ENCODE results near the gene CYP4F8.
"Not testable (repeated sequence)": the region's sequence is repeated elsewhere in the genome, so short reads cannot be mapped to it uniquely, and the experiment has no call there.

Gene CYP4F8

GRCh38 chr19:15644066-15644741 is 29.2 kb downstream of the CYP4F8 start:
- DNase-seq (ENCODE audit: low spot score): no peak

- no peak for DNase-seq (ENCODE audit: low spot score)
Observed at GRCh38 chr19:15644816-15645215, 29.8 kb downstream of the CYP4F8 start.

GRCh38 chr19:15649526-15649925 is 34.5 kb downstream of the CYP4F8 start:
- DNase-seq (ENCODE audit: low spot score): no peak

- DNase-seq (ENCODE audit: low spot score): not testable (repeated sequence)
Observed at GRCh38 chr19:15650123-15650522, 35.1 kb downstream of the CYP4F8 start.

- no peak for DNase-seq (ENCODE audit: low spot score)
Observed at GRCh38 chr19:15651791-15652190, 36.8 kb downstream of the CYP4F8 start.

GRCh38 chr19:15652559-15653278 is 37.7 kb downstream of the CYP4F8 start:
- DNase-seq (ENCODE audit: low spot score): no peak

GRCh38 chr19:15656467-15656866 is 41.4 kb downstream of the CYP4F8 start:
- no peak for DNase-seq (ENCODE audit: low spot score)

- peak; percentile 20 for DNase-seq (ENCODE audit: low spot score)
Observed at GRCh38 chr19:15663247-15663646, 48.2 kb downstream of the CYP4F8 start.

GRCh38 chr19:15666186-15666585 is 51.2 kb downstream of the CYP4F8 start:
- no peak for DNase-seq (ENCODE audit: low spot score)

GRCh38 chr19:15666883-15667282 is 51.9 kb downstream of the CYP4F8 start:
- no peak for DNase-seq (ENCODE audit: low spot score)

GRCh38 chr19:15669440-15669839 is 54.4 kb downstream of the CYP4F8 start:
- DNase-seq (ENCODE audit: low spot score): no peak

GRCh38 chr19:15669891-15670290 is 54.9 kb downstream of the CYP4F8 start:
- no peak for DNase-seq (ENCODE audit: low spot score)

GRCh38 chr19:15671237-15671821 is 56.3 kb downstream of the CYP4F8 start:
- DNase-seq (ENCODE audit: low spot score): no peak

- DNase-seq (ENCODE audit: low spot score): no peak
Observed at GRCh38 chr19:15671891-15672579, 57.0 kb downstream of the CYP4F8 start.

GRCh38 chr19:15672580-15673175 is 57.7 kb downstream of the CYP4F8 start, which contains the start of gene CYP4F12:
Gene CYP4F12 (plus strand): TSS chr19:15673087. CDS start chr19:15673530, 443 bp downstream.
- peak; percentile 78 for DNase-seq (ENCODE audit: low spot score)

- DNase-seq (ENCODE audit: low spot score): peak; percentile 34
Observed at GRCh38 chr19:15673176-15673654, 58.2 kb downstream of the CYP4F8 start.

- no peak for DNase-seq (ENCODE audit: low spot score)
Observed at GRCh38 chr19:15675560-15675959, 60.5 kb downstream of the CYP4F8 start.

- no peak for DNase-seq (ENCODE audit: low spot score)
Observed at GRCh38 chr19:15679089-15679488, 64.1 kb downstream of the CYP4F8 start.

GRCh38 chr19:15679865-15680264 is 64.8 kb downstream of the CYP4F8 start:
- DNase-seq (ENCODE audit: low spot score): not testable (repeated sequence)
